ENCODE measurements around the gene SLCO3A1. TPM values are rescaled to one million over a fixed set of nuclear protein-coding genes. Genes with fewer than 3 reads are reported as not detected.

SLCO3A1 gene
- total RNA-seq, 4 donors from 2014 or later = 23.1 to 62.8 (median 35.1) TPM

DNA sequence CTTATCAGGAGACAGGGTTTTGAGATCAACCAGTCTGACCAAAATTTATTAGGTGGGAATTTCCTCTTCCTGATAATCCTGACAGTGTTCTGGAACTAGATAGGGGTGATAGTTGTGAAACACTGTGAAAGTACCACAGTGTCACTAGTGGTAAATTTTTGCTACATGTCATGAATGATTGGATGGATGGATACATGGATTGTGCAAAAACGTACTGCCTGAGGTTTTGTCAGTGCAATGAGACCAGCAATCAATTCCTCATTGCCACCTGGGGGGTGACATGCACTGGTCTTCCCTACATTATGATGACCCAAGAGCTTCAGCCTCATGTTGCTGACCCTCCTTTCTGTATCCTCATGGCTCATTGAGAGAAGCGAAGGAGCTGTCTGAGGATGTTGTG, 123.5 kb downstream of the SLCO3A1 start:
- no peak for DNase-seq (ENCODE audit: low spot score in 2 of 2)

DNA sequence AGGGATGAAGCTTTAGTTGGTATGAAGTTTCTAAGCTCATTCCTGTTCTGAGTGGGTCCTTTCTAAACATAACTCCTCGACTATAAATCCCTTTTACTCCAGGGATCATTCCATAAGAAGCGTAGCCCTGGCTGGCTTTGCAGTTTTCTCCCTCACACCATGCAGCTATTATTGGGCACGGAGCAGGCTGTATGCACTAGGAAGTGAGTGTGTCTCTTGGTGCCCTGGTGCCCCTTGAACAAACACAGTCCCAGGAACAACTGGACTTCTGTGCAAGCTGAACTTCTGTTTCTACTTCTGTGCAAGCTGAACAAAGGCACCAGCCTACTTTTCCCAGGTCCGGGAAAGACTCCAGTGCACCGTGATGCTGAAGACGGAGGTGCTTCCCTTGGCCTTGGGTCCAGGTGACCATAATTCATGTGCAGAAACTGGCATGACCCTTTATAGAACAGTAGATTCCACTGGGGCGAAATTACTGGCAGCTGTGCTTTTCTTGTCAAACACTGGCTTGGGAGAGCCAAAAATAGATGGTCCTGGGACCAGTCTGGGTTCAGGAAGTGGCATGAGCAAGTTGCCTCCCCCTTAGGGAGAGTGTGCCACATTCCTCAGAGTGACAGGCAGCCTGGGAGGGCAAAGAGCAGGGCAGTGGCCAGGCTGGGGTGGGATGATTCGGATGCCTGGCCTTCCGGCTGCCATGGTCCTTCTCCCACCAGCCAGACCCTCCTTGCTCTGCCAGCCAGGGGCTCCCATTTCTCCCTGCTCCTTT, 127.2 kb downstream of the SLCO3A1 start:
- 92 to 93% methylated on average over 9 of the region's 9 CpGs for WGBS, 2 donors
- TF ChIP-seq, protein P1, sequence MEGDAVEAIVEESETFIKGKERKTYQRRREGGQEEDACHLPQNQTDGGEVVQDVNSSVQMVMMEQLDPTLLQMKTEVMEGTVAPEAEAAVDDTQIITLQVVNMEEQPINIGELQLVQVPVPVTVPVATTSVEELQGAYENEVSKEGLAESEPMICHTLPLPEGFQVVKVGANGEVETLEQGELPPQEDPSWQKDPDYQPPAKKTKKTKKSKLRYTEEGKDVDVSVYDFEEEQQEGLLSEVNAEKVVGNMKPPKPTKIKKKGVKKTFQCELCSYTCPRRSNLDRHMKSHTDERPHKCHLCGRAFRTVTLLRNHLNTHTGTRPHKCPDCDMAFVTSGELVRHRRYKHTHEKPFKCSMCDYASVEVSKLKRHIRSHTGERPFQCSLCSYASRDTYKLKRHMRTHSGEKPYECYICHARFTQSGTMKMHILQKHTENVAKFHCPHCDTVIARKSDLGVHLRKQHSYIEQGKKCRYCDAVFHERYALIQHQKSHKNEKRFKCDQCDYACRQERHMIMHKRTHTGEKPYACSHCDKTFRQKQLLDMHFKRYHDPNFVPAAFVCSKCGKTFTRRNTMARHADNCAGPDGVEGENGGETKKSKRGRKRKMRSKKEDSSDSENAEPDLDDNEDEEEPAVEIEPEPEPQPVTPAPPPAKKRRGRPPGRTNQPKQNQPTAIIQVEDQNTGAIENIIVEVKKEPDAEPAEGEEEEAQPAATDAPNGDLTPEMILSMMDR (IDR thresholded peaks at IDR 0.05) = no peak
- TF ChIP-seq POLR2A (IDR thresholded peaks at IDR 0.05) = no peak
- DNase-seq (ENCODE audit: low spot score in 2 of 2) = no peak
- intact Hi-C loops (cut with DNase I; ENCODE audit: low total_unique reads) = no loop called here
- H3K4me3 ChIP-seq (ENCODE audit: low read depth, poor library complexity, severe bottlenecking) = no peak overlapping the region

More for the DNA sequence above, 123.5 kb downstream of the SLCO3A1 start:
- intact Hi-C loops (cut with DNase I; ENCODE audit: low total_unique reads) = loop anchor here (10.0 kb wide), 1 partner anchor 122 kb away; the partner anchor contains the start of gene SLCO3A1
- no peak overlapping the region for H3K4me3 ChIP-seq (ENCODE audit: low read depth, poor library complexity, severe bottlenecking)
- WGBS, 2 donors = 93 to 95% methylated on average over 2 of the region's 2 CpGs
- no peak for TF ChIP-seq POLR2A (IDR thresholded peaks at IDR 0.05)
- TF ChIP-seq, protein P1 (IDR thresholded peaks at IDR 0.05) = no peak

DNA sequence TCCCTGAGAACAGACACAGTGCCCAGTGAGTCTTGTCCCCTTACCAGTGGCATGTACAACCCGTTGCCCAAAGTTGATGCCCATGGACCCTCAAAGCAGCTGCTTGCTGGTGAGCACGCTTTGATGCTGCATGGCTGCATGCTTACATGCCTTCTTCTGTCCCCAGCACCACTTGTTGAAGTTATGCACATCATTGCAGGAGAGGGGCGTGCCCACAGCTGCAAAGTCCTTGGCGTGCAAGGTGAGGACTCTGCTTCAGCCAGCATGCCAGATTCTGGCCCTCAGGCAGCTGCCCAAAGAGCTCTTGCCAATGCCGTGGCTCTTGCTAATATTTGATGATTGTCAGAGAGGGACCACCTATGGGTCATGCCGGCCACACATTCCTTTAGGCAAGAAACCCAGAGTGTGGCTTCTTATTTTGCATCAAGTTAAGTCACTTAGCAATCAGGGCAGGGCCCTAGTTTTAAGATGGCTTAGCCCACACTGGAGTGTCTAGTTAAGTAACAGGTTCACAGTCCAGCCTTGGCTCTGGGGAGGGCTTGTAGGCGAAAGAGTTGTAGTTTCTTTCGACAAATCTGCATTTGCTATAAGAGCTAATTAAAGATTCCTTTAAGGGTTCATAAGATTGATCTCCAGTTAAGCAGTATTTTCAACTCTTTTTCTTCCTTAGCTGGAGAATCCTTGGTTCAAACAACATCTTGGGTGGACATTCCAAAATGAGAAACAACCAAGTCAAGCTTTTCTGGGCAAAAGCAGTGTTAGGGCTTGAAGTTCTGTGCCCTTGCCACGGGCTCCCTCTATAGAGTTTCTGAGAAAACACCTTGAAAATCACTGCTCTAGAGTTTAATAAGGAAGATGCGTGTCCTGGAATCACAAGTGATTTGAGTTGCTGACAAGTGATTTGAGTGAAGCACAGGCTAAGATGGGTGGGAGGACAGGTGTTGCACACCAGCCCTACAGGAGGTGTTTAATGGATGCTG, 128.6 kb downstream of the SLCO3A1 start:
- no peak for DNase-seq (ENCODE audit: low spot score in 2 of 2)
- TF ChIP-seq POLR2A (IDR thresholded peaks at IDR 0.05) = no peak
- TF ChIP-seq, protein P1 (IDR thresholded peaks at IDR 0.05) = no peak
- H3K4me3 ChIP-seq (ENCODE audit: low read depth, poor library complexity, severe bottlenecking) = no peak overlapping the region
- intact Hi-C loops (cut with DNase I; ENCODE audit: low total_unique reads) = no loop called here
- 91 to 93% methylated on average over 10 of the region's 10 CpGs for WGBS, 2 donors

- WGBS, 2 donors = 88 to 91% methylated on average over 7 of the region's 7 CpGs
- TF ChIP-seq, protein P1 (IDR thresholded peaks at IDR 0.05) = no peak
- TF ChIP-seq POLR2A (IDR thresholded peaks at IDR 0.05) = no peak
- intact Hi-C loops (cut with DNase I; ENCODE audit: low total_unique reads) = no loop called here
- no peak overlapping the region for H3K4me3 ChIP-seq (ENCODE audit: low read depth, poor library complexity, severe bottlenecking)
- no peak for DNase-seq (ENCODE audit: low spot score in 2 of 2)
Measured at GRCh38 chr15:91983729-91984340, 130.3 kb downstream of the SLCO3A1 start.

GRCh38 chr15:91985297-91985696, 131.8 kb downstream of the SLCO3A1 start:
- WGBS, 2 donors = 91 to 94% methylated on average over 7 of the region's 7 CpGs
- H3K4me3 ChIP-seq (ENCODE audit: low read depth, poor library complexity, severe bottlenecking) = no peak overlapping the region
- TF ChIP-seq POLR2A (IDR thresholded peaks at IDR 0.05) = no peak
- TF ChIP-seq, protein P1 (IDR thresholded peaks at IDR 0.05) = no peak
- DNase-seq (ENCODE audit: low spot score in 2 of 2) = no peak
- intact Hi-C loops (cut with DNase I; ENCODE audit: low total_unique reads) = loop anchor here (5.0 kb wide), 1 partner anchor 508 kb away; no protein-coding TSS in a partner anchor
